HepG2 (cell line): Measurements from ENCODE around the gene OSBPL3. TPM values are rescaled to one million over a fixed set of nuclear protein-coding genes. Genes with fewer than 3 reads are reported as not detected.
A peak's percentile ranks its signal among the peaks of the same experiment; 100 is the strongest.

ENCODE experiments used
- CCDC6 ChIP-seq: sonication (generic); formaldehyde crosslinking; IDR thresholded peaks from 2 replicates; pipeline ENCODE4 v1.8.1; 2022; ENCODE audit warnings: mild to moderate bottlenecking, missing genetic modification reagents, moderate library complexity
- ELF3 ChIP-seq: IDR thresholded peaks from 2 replicates; pipeline ENCODE4 v1.6.1; 2016; ENCODE audit warnings: missing genetic modification reagents, missing compliant biosample characterization
- HINFP ChIP-seq: sonication (generic); formaldehyde crosslinking; IDR thresholded peaks from 2 replicates; pipeline ENCODE4 v1.4.0; 2020; ENCODE audit warnings: low read depth, mild to moderate bottlenecking, missing genetic modification reagents
- KAT2B ChIP-seq: fragments of 150-350 bp; IDR thresholded peaks from 2 replicates; pipeline ENCODE4 v1.6.1; 2014; ENCODE audit warnings: low read depth, low read length, borderline replicate concordance
- LRRFIP1 ChIP-seq: sonication (generic); formaldehyde crosslinking; conservative IDR thresholded peaks from 2 replicates; pipeline ENCODE4 v1.4.0; 2020; ENCODE audit warnings: missing genetic modification reagents
- MLLT10 ChIP-seq: sonication (generic); formaldehyde crosslinking; IDR thresholded peaks from 2 replicates; pipeline ENCODE4 v1.4.0; 2020; ENCODE audit warnings: missing genetic modification reagents
- MNT ChIP-seq: fragments of 450-650 bp; IDR thresholded peaks from 2 replicates; pipeline ENCODE4 v1.6.1; 2016
- NFYB ChIP-seq: sonication (generic); formaldehyde crosslinking; IDR thresholded peaks from 2 replicates; pipeline ENCODE4 v1.4.0; 2020; ENCODE audit warnings: missing genetic modification reagents
- SALL1 ChIP-seq: sonication (generic); formaldehyde crosslinking; IDR thresholded peaks from 2 replicates; pipeline ENCODE4 v1.8.0; 2022; ENCODE audit warnings: mild to moderate bottlenecking, missing genetic modification reagents
- SALL2 ChIP-seq: sonication (generic); formaldehyde crosslinking; IDR thresholded peaks from 2 replicates; pipeline ENCODE4 v1.8.1; 2023; ENCODE audit warnings: mild to moderate bottlenecking, missing genetic modification reagents, inconsistent platforms
- SKI ChIP-seq: fragments of 450-650 bp; IDR thresholded peaks from one replicate; pipeline ENCODE4 v1.6.1; 2018; ENCODE audit warnings: mild to moderate bottlenecking; ENCODE audit not compliant: partially characterized antibody
- SNAI1 ChIP-seq: sonication (generic); formaldehyde crosslinking; IDR thresholded peaks from 2 replicates; pipeline ENCODE4 v1.5.0; 2020; ENCODE audit warnings: mild to moderate bottlenecking, missing genetic modification reagents, borderline replicate concordance
- SNAPC5 ChIP-seq: sonication (generic); formaldehyde crosslinking; IDR thresholded peaks from 2 replicates; pipeline ENCODE4 v1.8.1; 2023; ENCODE audit warnings: mild to moderate bottlenecking, missing genetic modification reagents, borderline replicate concordance
- TOE1 ChIP-seq: sonication (generic); formaldehyde crosslinking; IDR thresholded peaks from 2 replicates; pipeline ENCODE4 v1.4.0; 2020; ENCODE audit warnings: mild to moderate bottlenecking, missing genetic modification reagents
- ZEB1 ChIP-seq: IDR thresholded peaks from 2 replicates; pipeline ENCODE4 v1.6.1; 2012; ENCODE audit warnings: mild to moderate bottlenecking, low read depth, inconsistent platforms; ENCODE audit not compliant: insufficient replicate concordance
- ZNF12 ChIP-seq: sonication (generic); formaldehyde crosslinking; IDR thresholded peaks from 2 replicates; pipeline ENCODE4 v1.5.0; 2020; ENCODE audit warnings: missing genetic modification reagents
- ZNF34 ChIP-seq: sonication (generic); formaldehyde crosslinking; IDR thresholded peaks from 2 replicates; pipeline ENCODE4 v1.4.0; 2020; ENCODE audit warnings: mild to moderate bottlenecking, missing genetic modification reagents, borderline replicate concordance
- ZNF354B ChIP-seq: sonication (generic); formaldehyde crosslinking; IDR thresholded peaks from 2 replicates; pipeline ENCODE4 v1.8.0; 2022; ENCODE audit warnings: mild to moderate bottlenecking, missing genetic modification reagents
- ZNF547 ChIP-seq: sonication (generic); formaldehyde crosslinking; IDR thresholded peaks from 2 replicates; pipeline ENCODE4 v1.5.1; 2020; ENCODE audit warnings: mild to moderate bottlenecking, missing genetic modification reagents
- ZNF563 ChIP-seq: sonication (generic); formaldehyde crosslinking; IDR thresholded peaks from 2 replicates; pipeline ENCODE4 v1.8.0; 2022; ENCODE audit warnings: mild to moderate bottlenecking, moderate library complexity, missing genetic modification reagents
- ZNF615 ChIP-seq: sonication (generic); formaldehyde crosslinking; IDR thresholded peaks from 2 replicates; pipeline ENCODE4 v1.5.0; 2020; ENCODE audit warnings: mild to moderate bottlenecking, missing genetic modification reagents, borderline replicate concordance
- ZNF7 ChIP-seq: IDR thresholded peaks from 2 replicates; pipeline ENCODE4 v1.6.1; 2016; ENCODE audit warnings: missing biosample characterization, missing genetic modification reagents
- ZNF775 ChIP-seq: sonication (generic); formaldehyde crosslinking; IDR thresholded peaks from 2 replicates; pipeline ENCODE4 v1.4.0; 2020; ENCODE audit warnings: missing genetic modification reagents, mild to moderate bottlenecking, moderate library complexity, borderline replicate concordance
- ZSCAN9 ChIP-seq: IDR thresholded peaks from 2 replicates; pipeline ENCODE4 v1.6.1; 2016; ENCODE audit warnings: borderline replicate concordance
- polyA plus RNA-seq, 8 experiments: library from polyadenylated mRNA; depleted of rRNA in 3 of 8; stranded (reverse) in 7 of 8; unstranded in 1 of 8; fragments of >200 nt; fragmentation: Illumina TruSeq in 4 of 8; extraction: Trizol in 4 of 8; gene quantifications; 2 replicates each; pipeline versions ENCODE4 v1.2.1 to v1.2.3, GENCODE V29; 2011 to 2016; ENCODE audit warnings: low read depth in 4 of 8, missing spikeins in 1 of 8, mixed read lengths in 1 of 8; ENCODE audit not compliant: insufficient read depth in 1 of 8
- total RNA-seq, 5 experiments: library from RNA; depleted of rRNA; stranded (reverse); fragments of >200 nt; fragmentation: Illumina TruSeq; extraction: Trizol; gene quantifications; 2 replicates each; pipeline ENCODE4 v1.2.3, GENCODE V29; 2016; ENCODE audit warnings: low read depth in 1 of 5

The OSBPL3 gene
- total and polyA plus RNA-seq, 2 of the 13 experiments (the other 11 are each of a cell fraction or from before 2014, with no cell fraction given): 8.8 to 28.9 TPM

GRCh38 chr7:24757353-24758275 is 222.4 kb downstream of the OSBPL3 start, which contains the start of gene GSDME (continued):
- TF ChIP-seq SALL2 (CRISPR knock-in tag) (no peak), TOE1 (no peak), ZNF563 (CRISPR knock-in tag) (peak; percentile 14; the same call in 1 of the 2 replicates), KAT2B (no peak), MLLT10 (CRISPR knock-in tag) (no peak), ZNF615 (CRISPR knock-in tag) (0 out of 2 replicates have a peak, but pooled peaks have one; percentile 33), ZNF547 (no peak), HINFP (no peak), ZSCAN9 (CRISPR knock-in tag) (peak; percentile 49; the same call in 1 of the 2 replicates), ZNF34 (CRISPR knock-in tag) (peak; percentile 37; the same call in 1 of the 2 replicates), LRRFIP1 (no peak), NFYB (CRISPR knock-in tag) (no peak; the same call in 1 of the 2 replicates), CCDC6 (CRISPR knock-in tag) (peak; percentile 61; the same call in 1 of the 2 replicates), ELF3 (CRISPR knock-in tag) (no peak), SNAPC5 (CRISPR knock-in tag) (no peak), SNAI1 (CRISPR knock-in tag) (no peak), ZNF354B (CRISPR knock-in tag) (no peak), SKI (peak; percentile 66), ZNF7 (CRISPR knock-in tag) (peak; percentile 34; the same call in 1 of the 2 replicates), ZNF12 (CRISPR knock-in tag) (no peak; the same call in 1 of the 2 replicates), ZNF775 (CRISPR knock-in tag) (no peak), SALL1 (CRISPR knock-in tag) (peak; percentile 24; the same call in 1 of the 2 replicates), ZEB1 (no peak), MNT (no peak)
